ENCODE results near the gene TUBB2A.

TUBB2A gene

GRCh38 chr6:3157131-3157933 lies at the start of gene TUBB2A:
Gene TUBB2A, minus strand, starts transcription at chr6:3157544. Its CDS starts 81 bp downstream, at chr6:3157463.
- DNase-seq (ENCODE audit: low read depth): peak; percentile 87
- H3K4me3 ChIP-seq (ENCODE audit: low read depth, low read length): peak within 1 kb of the TSS; percentile 83
- TF ChIP-seq CTCF (conservative IDR thresholded peaks at IDR 0.05; ENCODE audit: low read depth, low read length): peak; percentile 34

GRCh38 chr6:3206339-3207015 lies 49.1 kb upstream of the TUBB2A start:
- no peak overlapping the region for H3K4me3 ChIP-seq (ENCODE audit: low read depth, low read length)
- no peak for TF ChIP-seq CTCF (conservative IDR thresholded peaks at IDR 0.05; ENCODE audit: low read depth, low read length)
- DNase-seq (ENCODE audit: low read depth): no peak

- TF ChIP-seq CTCF (conservative IDR thresholded peaks at IDR 0.05; ENCODE audit: low read depth, low read length): no peak
- DNase-seq (ENCODE audit: low read depth): peak; percentile 99
- no peak overlapping the region for H3K4me3 ChIP-seq (ENCODE audit: low read depth, low read length)
Measured at GRCh38 chr6:3205913-3206312, 48.6 kb upstream of the TUBB2A start.

GRCh38 chr6:3204921-3205320 lies 47.6 kb upstream of the TUBB2A start:
- TF ChIP-seq CTCF (conservative IDR thresholded peaks at IDR 0.05; ENCODE audit: low read depth, low read length): no peak
- no peak overlapping the region for H3K4me3 ChIP-seq (ENCODE audit: low read depth, low read length)
- no peak for DNase-seq (ENCODE audit: low read depth)

DNA sequence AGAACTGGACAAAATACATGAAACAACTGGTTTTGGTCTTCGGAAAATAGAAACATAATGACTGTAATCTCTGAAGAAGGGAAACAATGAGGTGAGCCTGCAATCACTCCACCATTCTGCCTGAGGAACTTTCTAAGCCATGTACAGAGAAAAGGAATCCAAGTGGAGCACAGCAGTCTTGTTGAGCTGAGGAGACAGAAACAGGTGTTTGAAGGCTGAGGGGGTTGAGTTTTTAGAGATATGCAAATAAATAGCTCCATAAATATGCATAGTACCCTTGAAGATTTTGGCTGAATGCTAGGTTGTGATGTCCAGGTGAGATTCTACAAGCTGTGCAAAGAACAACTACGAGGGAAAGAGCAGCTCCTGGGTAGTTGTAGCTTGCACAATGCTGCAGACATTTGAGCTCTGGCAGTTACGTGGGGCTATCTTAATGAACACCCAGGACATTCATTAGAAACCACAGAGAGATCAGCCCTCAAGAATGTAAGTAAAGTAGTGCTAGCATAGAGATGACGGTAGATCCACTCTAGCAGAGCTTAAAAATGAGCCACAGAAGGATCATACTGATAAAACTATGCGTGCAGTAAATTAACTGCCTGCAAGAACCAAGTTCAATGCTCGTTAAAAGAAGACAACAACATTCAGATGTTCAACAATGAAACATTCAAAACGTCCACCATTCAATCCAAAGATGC lies 45.8 kb upstream of the TUBB2A start:
- DNase-seq (ENCODE audit: low read depth): peak; percentile 84
- no peak overlapping the region for H3K4me3 ChIP-seq (ENCODE audit: low read depth, low read length)
- no peak for TF ChIP-seq CTCF (conservative IDR thresholded peaks at IDR 0.05; ENCODE audit: low read depth, low read length)

- no peak for TF ChIP-seq CTCF (conservative IDR thresholded peaks at IDR 0.05; ENCODE audit: low read depth, low read length)
- DNase-seq (ENCODE audit: low read depth): no peak
- H3K4me3 ChIP-seq (ENCODE audit: low read depth, low read length): no peak overlapping the region
Measured at GRCh38 chr6:3201388-3201787, 44.0 kb upstream of the TUBB2A start.

Data from choroid plexus epithelial cell (primary cell).